HEK293 (cell line): ENCODE measurements around the gene STIM1.

Experiments
- CTCF ChIA-PET: fragments of 350-600 bp; formaldehyde crosslinking; extraction: SDS; loops from one replicate; lab custom pipeline; 2021; ENCODE audit warnings: antibody characterized with exemption; lab: Yijun Ruan, JAX
- POLR2A ChIA-PET: fragments of 300-600 bp; formaldehyde crosslinking; extraction: SDS; loops from one replicate; lab custom pipeline; 2020; ENCODE audit warnings: antibody characterized with exemption, inconsistent platforms; lab: Yijun Ruan, JAX
- H3K27ac ChIP-seq: fragments of 200-500 bp; sonication (Bioruptor generic); 2 replicates; pipeline ENCODE4 v1.5.1; 2014; ENCODE audit warnings: low read depth, low read length, control low read depth, inconsistent platforms; ENCODE audit errors: extremely low read depth
- H3K36me3 ChIP-seq, 2 experiments: fragments of 200-500 bp in 1 of 2; sonication (Bioruptor generic) in 1 of 2; 1 replicate in 1 of 2; 2 replicates in 1 of 2; pipeline ENCODE4 v1.5.1; 2014 to 2017; ENCODE audit warnings: inconsistent platforms in 2 of 2, low read length in 2 of 2; ENCODE audit not compliant: control insufficient read depth in 2 of 2, insufficient read depth in 1 of 2
- H3K4me1 ChIP-seq: fragments of 200-500 bp; sonication (Bioruptor generic); 2 replicates; pipeline ENCODE4 v1.5.1; 2014; ENCODE audit warnings: mild to moderate bottlenecking, low read length, inconsistent platforms; ENCODE audit not compliant: control insufficient read depth, insufficient read depth
- H3K4me3 ChIP-seq: 2 replicates; pipeline ENCODE4 v1.5.1; 2011; ENCODE audit warnings: low read depth, mild to moderate bottlenecking, control low read depth, low read length, moderate library complexity
- H3K9me3 ChIP-seq: fragments of 200-500 bp; sonication (Bioruptor generic); 2 replicates; pipeline ENCODE4 v1.5.1; 2014; ENCODE audit warnings: low read depth, low read length, inconsistent platforms; ENCODE audit not compliant: control insufficient read depth, insufficient read depth
- GLIS1 ChIP-seq: fragments of 450-650 bp; formaldehyde crosslinking; IDR thresholded peaks from 2 replicates; pipeline ENCODE4 v1.5.1; 2016; ENCODE audit warnings: missing biosample characterization, missing genetic modification characterization
- GLIS2 ChIP-seq: fragments of 450-650 bp; formaldehyde crosslinking; IDR thresholded peaks from 2 replicates; pipeline ENCODE4 v1.5.1; 2016; ENCODE audit warnings: missing biosample characterization, missing genetic modification characterization
- HOXA7 ChIP-seq: sonication (generic); formaldehyde crosslinking; IDR thresholded peaks from 2 replicates; pipeline ENCODE4 v1.8.1; 2022; ENCODE audit warnings: missing genetic modification reagents, borderline replicate concordance
- HOXD13 ChIP-seq: sonication (generic); formaldehyde crosslinking; IDR thresholded peaks from 2 replicates; pipeline ENCODE4 v1.8.0; 2022; ENCODE audit warnings: missing genetic modification reagents, borderline replicate concordance
- KLF8 ChIP-seq: fragments of 450-650 bp; formaldehyde crosslinking; IDR thresholded peaks from 2 replicates; pipeline ENCODE4 v1.5.1; 2016; ENCODE audit warnings: missing biosample characterization, missing genetic modification characterization
- MZF1 ChIP-seq: fragments of 450-650 bp; formaldehyde crosslinking; IDR thresholded peaks from 2 replicates; pipeline ENCODE4 v1.5.1; 2017; ENCODE audit warnings: missing biosample characterization, missing genetic modification characterization, borderline replicate concordance
- REPIN1 ChIP-seq: fragments of 450-650 bp; formaldehyde crosslinking; IDR thresholded peaks from 2 replicates; pipeline ENCODE4 v1.5.1; 2017; ENCODE audit warnings: missing biosample characterization, missing genetic modification characterization, low read depth
- SP2 ChIP-seq: fragments of 450-650 bp; formaldehyde crosslinking; IDR thresholded peaks from 2 replicates; pipeline ENCODE4 v1.5.1; 2016; ENCODE audit warnings: missing biosample characterization, missing genetic modification characterization
- ZFP3 ChIP-seq: fragments of 450-650 bp; formaldehyde crosslinking; IDR thresholded peaks from 2 replicates; pipeline ENCODE4 v1.5.1; 2016; ENCODE audit warnings: low read depth, missing biosample characterization, missing genetic modification characterization
- ZFP41 ChIP-seq: fragments of 450-650 bp; formaldehyde crosslinking; IDR thresholded peaks from 2 replicates; pipeline ENCODE4 v1.5.1; 2016; ENCODE audit warnings: missing biosample characterization, missing genetic modification characterization, borderline replicate concordance
- ZNF121 ChIP-seq: fragments of 450-650 bp; formaldehyde crosslinking; IDR thresholded peaks from 2 replicates; pipeline ENCODE4 v1.5.1; 2016; ENCODE audit warnings: missing biosample characterization, missing genetic modification characterization
- ZNF155 ChIP-seq: fragments of 450-650 bp; formaldehyde crosslinking; IDR thresholded peaks from 2 replicates; pipeline ENCODE4 v1.5.1; 2016; ENCODE audit warnings: missing biosample characterization, missing genetic modification characterization
- ZNF16 ChIP-seq: fragments of 450-650 bp; formaldehyde crosslinking; IDR thresholded peaks from 2 replicates; pipeline ENCODE4 v1.5.1; 2016; ENCODE audit warnings: low read depth, missing biosample characterization, missing genetic modification characterization
- ZNF184 ChIP-seq: fragments of 450-650 bp; IDR thresholded peaks from 2 replicates; pipeline ENCODE4 v1.5.1; 2018; ENCODE audit warnings: missing biosample characterization, mild to moderate bottlenecking, missing genetic modification characterization
- ZNF19 ChIP-seq: fragments of 450-650 bp; formaldehyde crosslinking; IDR thresholded peaks from 2 replicates; pipeline ENCODE4; 2016; ENCODE audit warnings: missing biosample characterization, missing genetic modification characterization, low read depth
- ZNF239 ChIP-seq: fragments of 450-650 bp; formaldehyde crosslinking; IDR thresholded peaks from 2 replicates; pipeline ENCODE4 v1.5.1; 2016; ENCODE audit warnings: missing biosample characterization, missing genetic modification characterization
- ZNF280D ChIP-seq: fragments of 450-650 bp; formaldehyde crosslinking; IDR thresholded peaks from 2 replicates; pipeline ENCODE4 v1.5.1; 2016; ENCODE audit warnings: missing biosample characterization, missing genetic modification characterization
- ZNF341 ChIP-seq: fragments of 450-650 bp; formaldehyde crosslinking; IDR thresholded peaks from 2 replicates; pipeline ENCODE4; 2016; ENCODE audit warnings: low read depth, missing biosample characterization, missing genetic modification characterization
- ZNF596 ChIP-seq: fragments of 450-650 bp; IDR thresholded peaks from 2 replicates; pipeline ENCODE4 v1.5.0; 2018; ENCODE audit warnings: missing biosample characterization, mild to moderate bottlenecking, missing genetic modification characterization, moderate library complexity
- ZSCAN5A ChIP-seq: fragments of 450-650 bp; formaldehyde crosslinking; IDR thresholded peaks from 2 replicates; pipeline ENCODE4 v1.5.1; 2016; ENCODE audit warnings: missing biosample characterization, missing genetic modification characterization

Gene STIM1

GRCh38 chr11:4068962-4069361 lies 213.5 kb downstream of the STIM1 start:
- CTCF ChIA-PET, result interaction anchor here (1.1 to 15.3 kb wide), 2 partner anchors 8 to 222 kb away, joined by 3 to 589 read pairs; partner anchors contain the start of genes RHOG and STIM1
- H3K27ac ChIP-seq, result no peak overlapping the region
- no peak for TF ChIP-seq MZF1 (tag by site-specific recombination)
- no peak for TF ChIP-seq ZFP3 (tag by site-specific recombination)
- no peak for TF ChIP-seq GLIS2 (tag by site-specific recombination)
- TF ChIP-seq HOXD13 (CRISPR knock-in tag), result no peak
- no peak for TF ChIP-seq REPIN1
- TF ChIP-seq GLIS1 (tag by site-specific recombination), result no peak
- no peak for TF ChIP-seq ZFP41 (tag by site-specific recombination)
- TF ChIP-seq ZNF239, result no peak
- TF ChIP-seq ZNF596 (tag by site-specific recombination), result no peak
- TF ChIP-seq ZNF341 (tag by site-specific recombination), result no peak
- TF ChIP-seq ZNF19 (tag by site-specific recombination), result no peak
- no peak for TF ChIP-seq ZSCAN5A (tag by site-specific recombination)
- TF ChIP-seq SP2 (tag by site-specific recombination), result no peak
- TF ChIP-seq HOXA7 (CRISPR knock-in tag), result no peak
- TF ChIP-seq ZNF184, result no peak
- TF ChIP-seq ZNF16 (tag by site-specific recombination), result no peak
- H3K4me3 ChIP-seq, result no peak overlapping the region
- no peaks in the 10 kb centered on the region for H3K4me1 ChIP-seq
- no peaks in the 10 kb centered on the region for H3K9me3 ChIP-seq
- POLR2A ChIA-PET, result no interaction called here
- H3K36me3 ChIP-seq, result peaks cover 0 to 14% of the 10 kb centered on the region in 2 experiments; a peak in 1 of 3 replicates

GRCh38 chr11:4071325-4071724 lies 215.9 kb downstream of the STIM1 start:
- Histone ChIP-seq H3K4me1 (no peaks in the 10 kb centered on the region), H3K4me3 (no peak overlapping the region), H3K9me3 (no peaks in the 10 kb centered on the region), H3K27ac (no peak overlapping the region), H3K36me3 (peaks cover 0 to 21% of the 10 kb centered on the region in 2 experiments; a peak in 1 of 3 replicates)
- ChIA-PET POLR2A (interaction anchor here (2.7 kb wide), 1 partner anchor 216 kb away, joined by 19 read pairs; the partner anchor contains the start of gene STIM1), CTCF (interaction anchor here (0.6 to 15.3 kb wide), 5 partner anchors 8 to 463 kb away, joined by 3 to 589 read pairs (median 17); partner anchors contain the start of genes RHOG and STIM1)
- no peak for TF ChIP-seq ZNF280D (tag by site-specific recombination)
- no peak for TF ChIP-seq ZNF155 (tag by site-specific recombination)
- TF ChIP-seq KLF8 (tag by site-specific recombination), result no peak
- peak; percentile 71 for TF ChIP-seq ZNF121 (tag by site-specific recombination)
